HG03354 (cell line): ENCODE measurements around the gene SOWAHD.
"Not testable (repeated sequence)": the region's sequence is repeated elsewhere in the genome, so short reads cannot be mapped to it uniquely, and the experiment has no call there.

Source experiments
- ATAC-seq: cut with Tn5 transposase; IDR thresholded peaks from one replicate; pipeline ENCODE4 v1.9.1; 2021; ENCODE audit warnings: mild to moderate bottlenecking; ENCODE audit not compliant: unreplicated experiment, poor library complexity, severe bottlenecking

SOWAHD gene

GRCh38 chrX:119802546-119802945 lies 44.2 kb downstream of the SOWAHD start:
- ATAC-seq: no peak

GRCh38 chrX:119808461-119808860 lies 50.1 kb downstream of the SOWAHD start:
- not testable (repeated sequence) for ATAC-seq

DNA sequence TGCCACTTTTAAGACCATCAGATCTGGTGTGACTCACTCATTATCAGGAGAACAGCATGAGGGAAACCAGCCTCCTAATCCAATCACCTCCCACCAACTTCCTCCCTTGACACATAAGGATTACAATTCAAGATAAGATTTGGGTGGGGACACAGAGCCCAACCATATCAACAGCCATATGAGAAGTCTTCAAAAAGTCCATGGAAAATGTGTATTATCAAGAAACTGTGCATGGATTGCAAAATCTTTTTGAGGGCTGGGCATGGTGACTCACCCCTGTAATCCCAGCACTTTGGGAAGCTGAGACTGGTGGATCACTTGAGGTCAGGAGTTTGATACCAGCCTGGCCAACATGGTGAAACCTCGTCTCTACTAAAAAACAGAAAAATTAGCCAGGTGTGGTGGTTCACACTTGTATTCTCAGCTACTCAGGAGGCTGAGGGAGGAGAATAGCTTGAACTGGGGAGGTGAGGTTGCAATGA lies 50.8 kb downstream of the SOWAHD start:
- ATAC-seq: no peak
